Type B pancreatic cell (in vitro differentiated cells): Measurements from ENCODE around the gene GPR17. TPM values are rescaled to one million over a fixed set of nuclear protein-coding genes. Genes with fewer than 3 reads are reported as not detected.

Experiments used
- DNase-seq: peaks from one replicate; pipeline ENCODE4 v3.0.0; 2021; ENCODE audit warnings: mixed read lengths; ENCODE audit not compliant: unreplicated experiment; ENCODE audit errors: extremely low spot score
- H3K27ac Mint-ChIP-seq: 2 replicates; pipeline ENCODE4 v1.8.0; 2021; ENCODE audit warnings: mild to moderate bottlenecking, mixed read lengths
- H3K27me3 Mint-ChIP-seq: 2 replicates; pipeline ENCODE4 v1.8.0; 2021; ENCODE audit warnings: mixed read lengths
- H3K36me3 Mint-ChIP-seq: 2 replicates; pipeline ENCODE4 v1.8.0; 2021; ENCODE audit warnings: mixed read lengths
- H3K4me1 Mint-ChIP-seq: one replicate; pipeline ENCODE4 v1.8.0; 2021; ENCODE audit warnings: mixed read lengths; ENCODE audit not compliant: unreplicated experiment
- H3K4me3 Mint-ChIP-seq: 2 replicates; pipeline ENCODE4 v1.8.0; 2021; ENCODE audit warnings: mild to moderate bottlenecking, mixed read lengths
- H3K9me3 Mint-ChIP-seq: 2 replicates; pipeline ENCODE4 v1.8.0; 2021; ENCODE audit warnings: mixed read lengths
- total RNA-seq: library from RNA; stranded (reverse); gene quantifications from 2 replicates; pipeline ENCODE4 v1.2.1, GENCODE V29; 2021; ENCODE audit warnings: low replicate concordance
- TF ChIP-seq, protein P1 (sequence below): fragments of 200-600 bp; sonication (generic); conservative IDR thresholded peaks from 2 replicates; pipeline ENCODE4 v1.5.0; 2021; ENCODE audit warnings: antibody characterized with exemption, mild to moderate bottlenecking

The GPR17 gene
- total RNA-seq, 1 donor from 2014 or later: 0.19 TPM

DNA sequence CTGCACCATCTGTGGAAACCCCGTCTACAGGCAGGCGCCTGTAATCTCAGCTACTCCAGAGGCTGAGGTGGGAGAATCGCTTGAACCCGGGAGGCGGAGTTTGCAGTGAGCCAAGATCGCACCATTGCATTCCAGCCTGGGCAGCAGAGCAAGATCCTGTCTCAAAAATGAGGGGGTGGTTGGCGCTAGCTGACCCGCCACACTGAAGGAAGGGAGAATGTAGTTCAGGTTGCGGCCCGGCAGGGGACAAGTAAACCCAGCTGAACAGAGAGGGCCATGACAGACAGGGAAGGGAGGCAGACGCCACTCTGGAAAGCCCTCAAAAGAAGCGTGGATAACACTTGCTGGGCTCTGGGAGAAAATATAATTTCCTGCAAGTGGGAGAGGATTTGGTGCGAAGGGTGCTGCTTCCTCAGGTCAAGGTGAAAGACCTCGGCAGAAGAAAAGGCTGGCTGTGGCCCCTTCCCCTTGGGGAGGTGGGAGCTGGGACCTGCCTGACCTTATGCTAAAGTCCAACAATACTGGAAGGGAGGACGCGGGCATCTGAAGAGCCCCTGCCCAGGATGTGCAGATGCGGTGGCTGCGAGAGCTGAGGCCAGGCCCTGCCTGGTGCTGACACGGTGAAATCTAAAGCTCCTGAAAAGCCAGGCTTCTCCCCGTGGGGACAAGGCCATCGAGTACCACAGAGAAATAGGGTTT, 51.7 kb downstream of the GPR17 start:
- H3K27me3 Mint-ChIP-seq: no peaks in the 10 kb centered on the region
- TF ChIP-seq, protein P1, sequence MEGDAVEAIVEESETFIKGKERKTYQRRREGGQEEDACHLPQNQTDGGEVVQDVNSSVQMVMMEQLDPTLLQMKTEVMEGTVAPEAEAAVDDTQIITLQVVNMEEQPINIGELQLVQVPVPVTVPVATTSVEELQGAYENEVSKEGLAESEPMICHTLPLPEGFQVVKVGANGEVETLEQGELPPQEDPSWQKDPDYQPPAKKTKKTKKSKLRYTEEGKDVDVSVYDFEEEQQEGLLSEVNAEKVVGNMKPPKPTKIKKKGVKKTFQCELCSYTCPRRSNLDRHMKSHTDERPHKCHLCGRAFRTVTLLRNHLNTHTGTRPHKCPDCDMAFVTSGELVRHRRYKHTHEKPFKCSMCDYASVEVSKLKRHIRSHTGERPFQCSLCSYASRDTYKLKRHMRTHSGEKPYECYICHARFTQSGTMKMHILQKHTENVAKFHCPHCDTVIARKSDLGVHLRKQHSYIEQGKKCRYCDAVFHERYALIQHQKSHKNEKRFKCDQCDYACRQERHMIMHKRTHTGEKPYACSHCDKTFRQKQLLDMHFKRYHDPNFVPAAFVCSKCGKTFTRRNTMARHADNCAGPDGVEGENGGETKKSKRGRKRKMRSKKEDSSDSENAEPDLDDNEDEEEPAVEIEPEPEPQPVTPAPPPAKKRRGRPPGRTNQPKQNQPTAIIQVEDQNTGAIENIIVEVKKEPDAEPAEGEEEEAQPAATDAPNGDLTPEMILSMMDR: no peak
- DNase-seq: no peak
- H3K9me3 Mint-ChIP-seq: no peaks in the 10 kb centered on the region
- H3K36me3 Mint-ChIP-seq: peaks cover 6% of the 10 kb centered on the region
- peaks cover 13% of the 10 kb centered on the region for H3K4me1 Mint-ChIP-seq
- no peak overlapping the region for H3K27ac Mint-ChIP-seq
- no peak overlapping the region for H3K4me3 Mint-ChIP-seq

DNA sequence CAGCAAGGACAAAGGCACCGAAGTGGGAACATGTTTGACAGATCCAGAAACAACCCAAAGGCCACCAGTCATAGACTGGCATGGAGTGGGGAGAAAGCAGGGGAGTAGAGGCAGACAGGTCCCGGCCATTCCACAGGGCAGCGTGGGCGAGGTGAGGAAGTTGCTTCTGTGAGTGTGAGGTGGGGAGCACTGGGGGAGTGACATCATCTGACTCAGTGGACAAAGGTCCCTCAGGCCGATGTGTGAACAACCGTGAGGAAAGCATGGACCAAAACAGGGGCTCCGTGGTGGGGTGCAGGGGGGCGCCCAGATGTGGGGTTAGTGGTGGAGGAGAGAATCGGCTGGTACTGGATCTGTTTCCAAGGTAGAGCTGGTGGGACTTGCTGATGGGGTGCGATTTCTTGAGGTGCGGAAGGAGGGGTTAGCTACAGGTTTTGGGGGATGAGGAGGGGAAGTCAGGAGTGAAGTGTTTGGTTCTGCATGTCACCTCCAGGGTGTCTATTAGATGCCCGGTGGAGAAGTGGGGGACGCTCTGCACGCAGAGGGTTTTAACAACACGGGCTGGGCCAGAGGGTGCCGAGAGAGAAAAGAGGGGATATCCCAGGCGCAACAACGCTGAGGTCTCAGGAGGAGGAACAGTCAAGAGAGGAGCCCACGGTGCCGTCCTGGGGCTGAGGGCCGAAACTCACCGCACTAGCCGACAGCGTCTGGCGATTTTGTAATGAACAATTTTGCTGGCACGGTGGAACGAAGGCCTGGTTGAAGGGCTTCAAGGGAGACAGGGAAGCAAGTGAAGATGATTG, 52.8 kb downstream of the GPR17 start:
- peaks cover 16% of the 10 kb centered on the region for H3K4me1 Mint-ChIP-seq
- no peak for DNase-seq
- peaks cover 8% of the 10 kb centered on the region for H3K36me3 Mint-ChIP-seq
- H3K27me3 Mint-ChIP-seq: no peaks in the 10 kb centered on the region
- TF ChIP-seq, protein P1: no peak
- H3K4me3 Mint-ChIP-seq: no peak overlapping the region
- H3K9me3 Mint-ChIP-seq: no peaks in the 10 kb centered on the region
- H3K27ac Mint-ChIP-seq: peak overlapping the region; percentile 67

DNA sequence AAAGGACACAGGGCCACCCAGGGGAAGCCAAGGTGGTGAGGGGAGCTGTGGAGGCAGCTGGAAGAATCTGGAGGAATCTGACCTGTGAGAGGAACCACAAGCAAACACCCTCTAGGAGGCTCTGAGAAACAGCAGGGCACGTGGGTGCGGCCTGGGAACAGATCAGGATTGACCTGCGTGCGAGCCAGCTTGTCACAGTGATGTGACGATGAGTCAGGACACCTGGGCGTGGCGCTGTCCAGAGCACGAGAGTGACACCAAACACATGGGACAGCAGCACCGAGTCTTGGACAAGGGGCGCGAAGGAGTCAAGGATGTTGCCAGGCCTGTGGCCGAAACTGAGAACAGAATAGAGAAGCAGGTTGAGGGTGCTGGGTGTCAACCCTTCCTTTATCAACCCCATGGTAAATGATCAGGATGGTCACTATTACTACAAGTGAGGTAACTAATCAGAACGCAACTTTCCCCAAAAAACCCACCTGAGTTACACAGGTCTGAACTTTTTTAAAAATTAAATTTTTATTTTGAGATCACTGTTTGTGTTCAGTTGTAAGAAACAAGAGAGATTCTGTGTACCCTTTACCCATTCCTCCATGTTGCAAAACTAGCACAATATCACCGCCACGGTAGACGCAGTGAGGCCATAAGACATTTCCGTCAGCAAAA, 54.7 kb downstream of the GPR17 start:
- Mint-ChIP-seq H3K27me3 (no peaks in the 10 kb centered on the region), H3K4me1 (peaks cover 24% of the 10 kb centered on the region), H3K36me3 (peaks cover 17% of the 10 kb centered on the region), H3K27ac (peak overlapping the region; percentile 99), H3K4me3 (peak overlapping the region; percentile 96), H3K9me3 (no peaks in the 10 kb centered on the region)
- no peak for DNase-seq
- TF ChIP-seq, protein P1: no peak

DNA sequence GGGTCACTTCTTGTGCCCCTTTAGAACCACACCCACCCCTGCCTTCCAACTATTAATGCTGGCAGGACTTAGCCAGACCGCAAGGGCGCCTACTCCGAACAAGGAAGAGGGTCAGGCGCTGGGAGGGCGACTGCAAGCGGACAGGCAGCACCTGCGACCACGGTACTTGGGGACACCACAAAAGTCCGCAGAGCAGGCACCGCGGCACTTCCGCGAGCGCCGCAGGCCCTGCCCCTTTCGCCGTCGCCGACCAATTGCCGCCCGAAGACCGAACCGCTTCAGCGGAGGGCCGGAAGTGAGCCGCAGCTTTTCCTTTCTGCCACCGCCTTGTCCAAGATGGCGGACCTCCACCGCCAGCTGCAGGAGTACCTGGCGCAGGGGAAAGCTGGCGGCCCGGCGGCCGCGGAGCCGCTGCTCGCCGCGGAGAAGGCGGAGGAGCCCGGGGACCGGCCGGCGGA, 55.3 kb downstream of the GPR17 start, which contains the start of gene SFT2D3:
Gene SFT2D3 (plus strand): TSS at position 305 of the 458 bp plus-strand sequence. CDS start 32 bp downstream, at position 337.
- TF ChIP-seq, protein P1: peak; percentile 29
- peak within 1 kb of the TSS; percentile 99 for H3K27ac Mint-ChIP-seq
- peaks cover 24% of the 10 kb centered on the region for H3K4me1 Mint-ChIP-seq
- H3K4me3 Mint-ChIP-seq: peak within 1 kb of the TSS; percentile 96
- peaks cover 17% of the 10 kb centered on the region for H3K36me3 Mint-ChIP-seq
- DNase-seq: peak; percentile 93
- H3K27me3 Mint-ChIP-seq: no peaks in the 10 kb centered on the region
- H3K9me3 Mint-ChIP-seq: no peaks in the 10 kb centered on the region

DNA sequence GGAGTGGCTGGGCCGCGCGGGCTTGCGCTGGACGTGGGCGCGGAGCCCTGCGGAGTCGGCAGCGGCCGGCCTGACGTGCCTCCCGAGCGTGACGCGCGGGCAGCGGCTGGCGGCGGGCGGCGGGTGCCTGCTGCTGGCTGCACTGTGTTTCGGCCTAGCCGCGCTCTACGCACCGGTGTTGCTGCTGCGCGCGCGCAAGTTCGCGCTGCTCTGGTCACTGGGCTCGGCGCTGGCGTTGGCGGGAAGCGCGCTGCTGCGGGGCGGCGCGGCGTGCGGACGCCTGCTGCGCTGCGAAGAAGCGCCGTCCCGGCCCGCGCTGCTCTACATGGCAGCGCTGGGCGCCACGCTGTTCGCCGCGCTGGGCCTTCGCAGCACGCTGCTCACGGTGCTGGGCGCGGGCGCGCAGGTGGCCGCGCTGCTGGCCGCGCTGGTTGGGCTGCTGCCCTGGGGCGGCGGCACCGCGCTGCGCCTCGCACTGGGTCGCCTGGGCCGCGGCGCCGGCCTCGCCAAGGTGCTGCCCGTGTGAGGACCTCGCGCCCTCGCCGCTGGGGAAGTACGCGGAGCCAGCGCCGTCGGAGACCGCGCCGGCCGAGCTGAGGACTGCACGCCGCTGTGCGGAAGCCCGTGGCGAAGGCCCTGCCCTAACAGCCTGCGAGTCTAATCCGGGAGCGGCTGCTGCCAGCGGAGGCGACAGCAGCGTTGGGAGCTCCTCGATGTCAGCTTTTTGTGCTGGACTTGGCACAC, 55.9 kb downstream of the GPR17 start:
- Mint-ChIP-seq H3K9me3 (no peaks in the 10 kb centered on the region), H3K4me3 (peak overlapping the region; percentile 96), H3K27me3 (no peaks in the 10 kb centered on the region), H3K36me3 (peaks cover 17% of the 10 kb centered on the region), H3K4me1 (peaks cover 24% of the 10 kb centered on the region), H3K27ac (peak overlapping the region; percentile 99)
- no peak for DNase-seq
- TF ChIP-seq, protein P1: peak; percentile 57
